Cerebellar cortex (tissue), 1 donor: ENCODE results near the gene CAMK2D.
A peak's percentile ranks its signal among the peaks of the same experiment; 100 is the strongest.

Experiments
- DNase-seq: peaks from one replicate; pipeline ENCODE4 v3.0.0-alpha.2; 2015; ENCODE audit warnings: low spot score

Gene CAMK2D

GRCh38 chr4:113438596-113438995, 322.9 kb downstream of the CAMK2D start:
- DNase-seq, result no peak

DNA sequence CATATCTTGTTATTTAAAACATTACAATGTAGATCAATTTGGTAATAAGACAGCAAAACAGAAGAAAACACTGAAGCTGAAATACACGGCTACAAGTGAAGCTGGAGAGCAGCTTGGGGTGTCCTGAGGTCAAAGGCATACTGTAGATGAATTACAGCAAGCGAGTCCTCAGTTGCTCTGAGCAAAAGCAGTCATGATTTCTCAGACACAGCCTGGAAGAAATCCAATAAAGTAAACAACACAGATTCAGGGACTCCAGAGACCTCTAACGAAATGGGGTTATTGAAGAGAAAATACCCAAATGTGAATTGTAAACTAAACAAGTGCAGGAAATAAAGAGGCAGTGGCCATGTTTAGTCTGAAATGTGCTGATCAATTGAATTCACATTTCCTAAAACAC, 324.4 kb downstream of the CAMK2D start:
- no peak for DNase-seq

DNA sequence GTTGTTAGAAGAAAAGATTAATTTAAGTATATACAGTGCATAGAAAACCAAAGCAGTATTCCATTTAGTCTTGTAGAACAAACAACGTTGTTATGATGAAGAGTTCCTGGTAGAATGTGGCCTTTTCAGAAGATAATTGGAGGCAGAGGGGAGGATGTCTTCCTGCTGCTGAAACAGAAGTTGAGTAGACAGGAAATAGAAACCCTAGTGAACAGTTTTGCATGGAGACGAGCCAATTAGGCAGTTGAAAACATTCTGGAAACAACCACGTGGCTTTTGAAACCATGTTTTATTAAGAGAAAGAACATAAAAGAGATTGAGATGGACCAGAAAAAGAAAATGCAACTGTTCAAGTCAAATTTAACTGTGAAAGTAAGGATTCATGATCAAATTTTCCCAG, 325.2 kb downstream of the CAMK2D start:
- DNase-seq, result no peak

GRCh38 chr4:113435893-113436292, 325.6 kb downstream of the CAMK2D start:
- DNase-seq, result no peak

DNA sequence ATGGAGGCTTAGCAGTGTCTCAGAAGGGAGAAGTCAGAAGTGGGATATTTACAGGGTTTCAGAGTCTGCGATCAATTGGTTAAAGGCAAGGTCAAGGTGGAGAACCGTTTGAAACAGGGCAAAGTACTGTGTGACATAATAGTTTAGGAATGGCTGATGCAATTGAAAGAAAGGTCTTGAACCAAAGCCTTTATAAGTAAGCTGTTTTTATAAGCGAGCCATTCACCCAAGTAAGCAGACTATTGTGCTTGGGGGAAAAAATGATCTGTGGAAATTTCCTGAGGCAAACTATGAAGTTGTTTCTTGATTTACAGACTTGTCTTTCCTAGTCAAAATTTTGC, 327.3 kb downstream of the CAMK2D start:
- DNase-seq, result no peak

DNA sequence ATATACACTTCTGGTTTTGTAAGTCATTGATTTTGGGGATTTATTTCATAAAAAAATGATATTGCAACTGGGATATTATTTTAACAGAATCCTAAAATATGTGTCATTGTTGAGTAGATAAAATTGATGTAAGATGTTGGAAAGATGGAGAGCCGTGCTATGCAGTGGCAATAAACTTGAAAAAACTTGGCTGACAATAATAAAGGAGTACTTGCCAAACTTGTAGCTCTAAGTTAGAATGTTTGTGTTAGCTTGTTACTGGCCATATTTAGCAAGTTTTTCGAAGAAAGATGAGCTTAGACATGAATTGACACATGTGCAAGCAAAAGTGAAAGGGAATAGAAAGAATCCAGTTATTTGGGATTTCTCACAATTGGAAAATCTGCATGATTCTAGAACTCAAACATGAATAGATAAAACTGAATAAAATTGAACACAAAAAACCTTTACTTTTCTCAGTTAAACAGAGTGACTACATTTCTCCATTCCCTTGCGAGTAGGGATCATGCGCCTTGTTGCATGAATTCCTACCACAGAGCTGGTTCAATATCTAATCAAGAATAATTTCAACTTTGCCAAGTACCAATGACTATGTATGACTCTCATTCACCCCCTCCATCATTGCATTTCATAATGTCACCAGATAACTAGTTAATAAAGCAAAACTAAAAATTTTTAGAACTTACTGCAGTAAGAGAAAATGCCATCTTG, 327.8 kb downstream of the CAMK2D start:
- DNase-seq, result no peak

DNA sequence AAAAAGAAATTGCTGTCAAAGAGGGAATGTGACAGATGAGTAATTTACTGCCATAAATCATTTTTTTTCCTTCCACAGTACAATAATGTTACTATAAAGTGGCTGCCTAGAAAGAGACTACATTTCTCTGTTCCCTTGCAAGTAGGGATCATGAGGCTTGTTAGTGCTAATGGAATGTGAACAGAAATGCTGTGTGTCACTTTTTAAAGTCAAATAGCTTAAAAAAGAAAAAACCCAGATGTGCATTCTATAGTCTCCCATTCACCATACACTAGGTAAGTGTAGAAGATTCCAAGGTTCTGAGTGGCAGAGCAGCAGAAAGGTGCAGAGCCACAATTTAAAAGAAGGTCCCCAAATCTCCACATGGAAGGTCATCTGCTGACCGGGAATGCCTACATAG, 328.4 kb downstream of the CAMK2D start:
- no peak for DNase-seq

- no peak for DNase-seq
Measured at GRCh38 chr4:113423631-113424030, 337.9 kb downstream of the CAMK2D start.

- DNase-seq, result no peak
Measured at GRCh38 chr4:113420938-113421337, 340.6 kb downstream of the CAMK2D start.

DNA sequence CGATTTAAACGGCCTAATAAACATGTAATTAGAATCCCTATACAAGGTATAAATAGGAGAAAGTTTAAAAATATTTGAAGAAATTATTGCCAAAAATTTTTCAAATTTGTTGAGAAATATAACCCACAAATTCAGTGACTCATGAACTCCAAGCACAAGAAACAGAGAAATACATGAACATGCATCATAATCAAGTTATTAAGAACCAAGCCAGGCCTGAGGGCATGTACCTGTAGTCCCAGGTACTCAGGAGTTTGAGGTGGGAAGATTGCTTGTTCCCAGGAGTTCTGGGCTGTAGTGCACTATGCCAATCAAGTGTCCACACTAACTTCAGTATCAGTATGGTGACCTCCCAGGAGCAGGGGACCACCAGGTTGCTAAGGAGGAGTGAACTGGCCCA, 341.9 kb downstream of the CAMK2D start:
- no peak for DNase-seq

GRCh38 chr4:113411496-113411938, 350.0 kb downstream of the CAMK2D start:
- DNase-seq, result no peak

DNA sequence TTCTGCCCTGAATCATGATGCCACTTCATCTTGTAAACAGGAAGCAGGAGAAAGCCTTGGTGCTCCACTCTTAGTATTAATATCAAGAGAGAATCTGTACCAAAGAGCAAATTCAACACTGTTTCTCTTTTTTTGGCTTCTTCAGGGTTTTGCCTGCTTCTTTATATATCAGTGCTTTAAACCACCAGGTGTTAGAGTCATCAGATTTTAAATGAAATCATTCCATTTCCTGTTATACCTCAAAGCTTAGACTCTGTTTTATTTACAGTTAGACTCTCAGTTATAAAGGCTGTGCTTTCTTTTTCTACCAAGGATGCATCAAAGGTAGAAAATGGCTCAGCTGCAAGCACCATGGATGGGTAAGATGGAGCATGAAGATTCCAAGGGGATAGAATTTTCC, 350.9 kb downstream of the CAMK2D start:
- DNase-seq, result no peak

- no peak for DNase-seq
Measured at GRCh38 chr4:113409181-113409580, 352.4 kb downstream of the CAMK2D start.

DNA sequence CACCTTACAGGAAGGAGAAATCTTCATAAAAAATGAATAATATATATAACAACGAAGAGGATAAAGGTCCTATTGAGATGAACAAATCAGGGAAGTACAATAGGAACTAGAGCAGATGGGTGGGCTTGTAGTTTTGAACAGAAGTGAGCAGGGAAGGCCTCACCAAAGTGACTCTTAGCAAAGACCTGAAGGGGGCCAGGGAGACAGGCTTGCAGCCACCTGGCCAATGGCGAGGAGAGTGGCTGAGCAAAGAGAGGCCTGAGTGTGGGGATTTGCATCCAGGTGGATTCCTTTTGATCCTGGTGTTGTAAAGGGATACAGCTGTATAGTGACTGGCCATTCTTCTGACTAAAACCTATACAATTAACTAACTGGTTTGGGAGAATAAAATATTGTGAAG, 354.1 kb downstream of the CAMK2D start:
- DNase-seq, result no peak

DNA sequence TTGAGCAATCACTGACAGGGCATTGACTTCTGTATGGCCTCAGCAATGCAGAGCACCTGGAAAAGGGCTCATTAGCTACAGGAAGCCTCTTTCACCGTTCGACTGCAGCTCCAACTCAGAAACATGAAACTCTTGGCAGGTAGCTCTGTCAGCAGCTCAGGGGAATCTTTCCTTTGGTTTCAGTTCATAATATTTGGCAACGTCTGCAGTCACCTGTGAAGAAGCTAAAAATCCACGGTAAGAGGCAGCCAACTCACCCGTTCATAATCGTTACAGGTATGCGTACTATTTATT, 354.9 kb downstream of the CAMK2D start:
- DNase-seq, result peak; percentile 63

- no peak for DNase-seq
Measured at GRCh38 chr4:113405874-113406722, 355.4 kb downstream of the CAMK2D start.

DNA sequence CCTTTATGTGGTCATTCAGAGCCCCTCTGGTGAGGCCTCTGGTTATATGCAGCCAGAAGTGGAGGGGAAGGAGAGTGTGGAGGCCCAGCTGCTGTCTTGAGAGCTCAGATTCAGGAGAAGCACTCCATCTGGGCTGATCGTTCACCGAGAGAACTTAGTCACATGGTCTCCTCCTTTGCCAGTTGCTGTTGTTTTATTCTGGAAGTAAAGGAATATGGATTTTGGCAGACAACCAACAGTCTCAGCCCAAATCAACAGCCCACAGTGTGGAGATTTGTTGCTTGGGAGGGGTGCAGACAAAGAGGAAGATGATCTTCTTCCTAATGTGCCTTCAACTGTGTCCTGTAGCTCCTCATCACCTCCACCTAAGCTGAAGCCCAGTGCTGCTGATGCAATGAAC, 356.7 kb downstream of the CAMK2D start:
- no peak for DNase-seq

- no peak for DNase-seq
Measured at GRCh38 chr4:113404167-113404571, 357.4 kb downstream of the CAMK2D start.
